Upper lobe of right lung (tissue), 1 donor: ENCODE results near the gene AIPL1. TPM values are rescaled to one million over a fixed set of nuclear protein-coding genes. Genes with fewer than 3 reads are reported as not detected.

ENCODE experiments used
- ATAC-seq: fragments of 200-7000 bp; cut with Tn5 transposase; one replicate; pipeline ENCODE4 v1.9.1; 2020; ENCODE audit warnings: mild to moderate bottlenecking, moderate library complexity
- DNase-seq: peaks from one replicate; pipeline ENCODE4 v3.0.0-alpha.2; 2020
- H3K27ac ChIP-seq: fragments of 200-600 bp; one replicate; pipeline ENCODE4 v1.8.0; 2022
- H3K27me3 ChIP-seq: fragments of 200-600 bp; one replicate; pipeline ENCODE4 v1.8.0; 2022; ENCODE audit warnings: mild to moderate bottlenecking
- H3K36me3 ChIP-seq: fragments of 200-600 bp; one replicate; pipeline ENCODE4 v1.8.0; 2022
- H3K4me1 ChIP-seq: fragments of 200-600 bp; one replicate; pipeline ENCODE4 v1.8.0; 2022
- H3K4me3 ChIP-seq: fragments of 200-600 bp; one replicate; pipeline ENCODE4 v1.8.0; 2022; ENCODE audit warnings: mild to moderate bottlenecking
- H3K9me3 ChIP-seq: fragments of 200-600 bp; one replicate; pipeline ENCODE4 v1.8.0; 2022
- intact Hi-C: fragments of 100-400 bp; cut with DNase I; formaldehyde crosslinking; loops from one replicate; pipeline ENCODE4 v1.11.0; 2022
- total RNA-seq: library from RNA; stranded (reverse); fragmentation: NEBNext Ultra II Directional; extraction: Animal tissue kit (Norgen Biotek cat#: 25700); gene quantifications from one replicate; pipeline ENCODE4 v1.2.1, GENCODE V29; 2021
- TF ChIP-seq, protein P1 (sequence below): fragments of 200-600 bp; IDR thresholded peaks from one replicate; pipeline ENCODE4 v1.8.0; 2022; ENCODE audit warnings: antibody characterized with exemption
- donor health status: DM: no; HTN: yes; CAD: no; lungs with severe emphysema.

AIPL1 gene
- total RNA-seq, 1 donor from 2014 or later = not detected

DNA sequence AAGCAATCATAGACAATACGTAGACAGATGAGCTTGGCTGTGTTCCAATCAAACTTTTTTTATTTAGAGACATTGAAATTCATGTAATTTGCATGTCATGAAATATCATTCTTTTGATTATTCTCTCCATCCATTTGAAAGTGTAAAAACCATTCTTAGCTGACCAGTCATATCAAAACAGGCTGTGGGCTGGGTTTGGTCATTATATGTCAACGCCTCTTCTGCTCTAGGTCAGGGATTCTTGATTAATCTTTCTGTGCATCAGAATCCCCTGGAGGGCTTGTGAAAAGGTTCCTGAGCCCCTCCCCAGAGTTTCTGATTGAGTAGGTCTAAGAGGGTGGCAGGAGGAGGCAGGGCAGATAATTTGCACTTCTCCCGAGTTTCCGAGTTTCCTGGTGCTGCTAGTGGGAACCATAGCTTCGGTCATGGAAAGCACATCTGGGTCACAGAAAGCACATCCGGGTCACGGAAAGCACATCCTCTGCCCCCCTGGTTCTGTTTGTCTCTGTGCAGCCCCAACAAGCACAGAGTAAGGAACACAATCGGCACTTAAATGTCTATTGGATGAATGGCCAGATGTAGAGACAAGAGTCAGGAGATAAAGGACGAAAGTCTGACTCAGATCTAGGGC is 25.7 kb upstream of the AIPL1 start:
- H3K27ac ChIP-seq = no peak overlapping the region
- H3K4me3 ChIP-seq = no peak overlapping the region
- DNase-seq (no peak), ATAC-seq (no peak)
- no peaks in the 10 kb centered on the region for H3K27me3 ChIP-seq
- H3K4me1 ChIP-seq = no peaks in the 10 kb centered on the region
- TF ChIP-seq, protein P1, sequence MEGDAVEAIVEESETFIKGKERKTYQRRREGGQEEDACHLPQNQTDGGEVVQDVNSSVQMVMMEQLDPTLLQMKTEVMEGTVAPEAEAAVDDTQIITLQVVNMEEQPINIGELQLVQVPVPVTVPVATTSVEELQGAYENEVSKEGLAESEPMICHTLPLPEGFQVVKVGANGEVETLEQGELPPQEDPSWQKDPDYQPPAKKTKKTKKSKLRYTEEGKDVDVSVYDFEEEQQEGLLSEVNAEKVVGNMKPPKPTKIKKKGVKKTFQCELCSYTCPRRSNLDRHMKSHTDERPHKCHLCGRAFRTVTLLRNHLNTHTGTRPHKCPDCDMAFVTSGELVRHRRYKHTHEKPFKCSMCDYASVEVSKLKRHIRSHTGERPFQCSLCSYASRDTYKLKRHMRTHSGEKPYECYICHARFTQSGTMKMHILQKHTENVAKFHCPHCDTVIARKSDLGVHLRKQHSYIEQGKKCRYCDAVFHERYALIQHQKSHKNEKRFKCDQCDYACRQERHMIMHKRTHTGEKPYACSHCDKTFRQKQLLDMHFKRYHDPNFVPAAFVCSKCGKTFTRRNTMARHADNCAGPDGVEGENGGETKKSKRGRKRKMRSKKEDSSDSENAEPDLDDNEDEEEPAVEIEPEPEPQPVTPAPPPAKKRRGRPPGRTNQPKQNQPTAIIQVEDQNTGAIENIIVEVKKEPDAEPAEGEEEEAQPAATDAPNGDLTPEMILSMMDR = no peak
- H3K36me3 ChIP-seq = no peaks in the 10 kb centered on the region
- no peaks in the 10 kb centered on the region for H3K9me3 ChIP-seq
- intact Hi-C loops = no loop called here

DNA sequence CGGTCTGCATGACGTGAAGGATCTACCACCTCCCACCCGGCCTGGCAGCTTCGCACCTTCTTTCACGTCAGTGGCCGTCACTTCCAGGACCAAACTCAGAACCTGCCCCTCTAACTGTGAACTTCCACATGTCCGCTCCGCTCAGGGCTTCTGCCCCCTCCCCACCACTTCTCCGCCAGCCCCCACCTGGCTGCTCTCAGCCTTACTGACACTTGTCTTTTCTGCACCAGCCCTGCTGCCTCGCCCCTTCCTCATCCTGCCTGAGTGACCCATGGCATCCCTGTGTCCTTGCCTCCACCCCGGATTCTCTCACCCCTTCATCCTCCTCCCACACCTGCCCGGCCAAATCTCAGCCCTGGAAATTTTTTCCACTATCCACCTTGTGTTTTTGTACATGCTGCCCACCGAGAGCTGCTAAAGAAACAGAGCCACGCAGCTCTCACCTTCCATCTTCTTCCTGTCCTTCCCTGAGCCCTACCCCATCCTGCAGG is 23.6 kb upstream of the AIPL1 start:
- no peak for DNase-seq

DNA sequence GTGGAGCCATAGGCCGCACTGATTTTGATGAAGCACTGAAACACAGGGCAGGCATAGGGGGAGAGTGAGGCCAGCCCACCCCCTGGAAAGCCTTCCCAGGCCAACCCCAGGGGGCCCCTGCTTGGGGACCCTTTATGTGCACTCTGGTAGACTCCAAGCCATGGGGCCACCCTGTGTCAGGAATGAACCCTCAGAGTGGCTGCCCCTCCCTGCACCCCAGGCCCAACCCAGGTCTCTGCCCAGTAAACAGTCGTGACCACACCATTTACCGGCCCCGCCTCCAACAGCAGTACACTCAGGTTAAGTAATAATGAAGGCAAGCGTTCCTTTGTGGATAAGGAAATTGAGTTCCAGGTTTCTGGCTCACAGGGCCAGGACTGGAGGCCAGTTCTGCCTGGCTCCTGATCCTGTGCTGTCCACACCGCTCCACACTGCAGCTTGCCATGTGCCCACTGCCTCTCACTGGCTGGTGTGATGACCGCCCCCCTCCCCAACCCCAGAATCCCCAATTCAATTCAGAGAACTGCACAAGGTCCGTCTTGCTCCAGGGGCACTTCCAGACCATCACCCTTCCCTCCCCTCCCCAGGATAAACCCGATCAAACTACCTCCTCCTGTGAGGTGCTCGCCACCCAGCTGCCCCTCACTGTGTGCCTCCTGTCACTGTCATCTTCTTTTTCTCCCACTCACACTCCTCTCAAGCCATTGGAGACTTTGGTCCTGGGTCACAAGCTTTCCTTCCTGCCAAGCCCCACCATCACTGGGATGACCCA is 23.0 kb upstream of the AIPL1 start:
- H3K27ac ChIP-seq = no peak overlapping the region
- intact Hi-C loops = no loop called here
- no peak for DNase-seq
- no peaks in the 10 kb centered on the region for H3K9me3 ChIP-seq
- H3K4me3 ChIP-seq = no peak overlapping the region
- ATAC-seq = no peak
- H3K27me3 ChIP-seq = peaks cover 7% of the 10 kb centered on the region
- TF ChIP-seq, protein P1 = no peak
- no peaks in the 10 kb centered on the region for H3K4me1 ChIP-seq
- H3K36me3 ChIP-seq = no peaks in the 10 kb centered on the region

More for the DNA sequence above, 23.6 kb upstream of the AIPL1 start:
- H3K36me3 ChIP-seq = no peaks in the 10 kb centered on the region
- intact Hi-C loops = no loop called here
- H3K4me3 ChIP-seq = no peak overlapping the region
- no peaks in the 10 kb centered on the region for H3K9me3 ChIP-seq
- H3K4me1 ChIP-seq = no peaks in the 10 kb centered on the region
- peaks cover 7% of the 10 kb centered on the region for H3K27me3 ChIP-seq
- TF ChIP-seq, protein P1 = no peak
- ATAC-seq = no peak
- no peak overlapping the region for H3K27ac ChIP-seq

DNA sequence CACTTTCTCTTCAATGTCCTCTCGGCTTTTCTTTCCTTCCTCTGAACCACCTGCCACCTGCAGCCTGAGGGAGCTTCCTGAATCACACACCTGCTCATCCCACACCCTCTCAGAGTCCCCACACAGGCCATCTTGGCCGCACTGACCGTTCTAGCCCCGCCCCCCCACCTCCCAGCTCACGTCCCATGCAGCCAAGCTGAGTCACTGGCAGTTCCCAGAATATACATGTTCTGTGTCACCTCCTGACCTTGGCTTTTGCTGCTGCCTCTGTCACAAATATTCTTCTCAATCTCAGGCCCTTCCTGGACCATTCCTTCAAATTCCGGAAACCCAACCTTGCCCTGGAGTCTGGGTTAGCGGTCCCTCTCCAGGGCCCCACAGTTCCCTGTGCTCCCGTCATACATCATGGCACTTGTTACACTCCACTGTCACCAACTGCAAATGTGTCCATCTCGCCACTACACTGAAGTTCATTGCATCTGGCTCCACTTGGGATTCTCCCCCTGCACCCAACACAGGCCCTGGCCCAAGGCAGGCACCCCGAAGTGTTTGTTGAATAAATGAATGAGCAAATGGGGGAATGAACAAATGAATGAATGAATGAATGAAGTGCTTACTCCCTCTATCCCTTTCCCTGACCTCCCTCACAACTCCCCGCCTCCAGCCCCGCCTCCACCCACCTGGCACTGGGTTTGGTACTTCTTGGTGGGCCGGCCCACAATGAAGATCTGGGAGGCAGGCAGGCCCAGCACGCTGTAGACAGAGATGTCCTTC is 22.2 kb upstream of the AIPL1 start:
- no peak overlapping the region for H3K4me3 ChIP-seq
- no peak for ATAC-seq
- TF ChIP-seq, protein P1 = no peak
- no peaks in the 10 kb centered on the region for H3K9me3 ChIP-seq
- H3K27me3 ChIP-seq = peaks cover 7% of the 10 kb centered on the region
- H3K36me3 ChIP-seq = no peaks in the 10 kb centered on the region
- H3K27ac ChIP-seq = no peak overlapping the region
- intact Hi-C loops = no loop called here
- H3K4me1 ChIP-seq = no peaks in the 10 kb centered on the region
- peak; percentile 38 for DNase-seq

DNA sequence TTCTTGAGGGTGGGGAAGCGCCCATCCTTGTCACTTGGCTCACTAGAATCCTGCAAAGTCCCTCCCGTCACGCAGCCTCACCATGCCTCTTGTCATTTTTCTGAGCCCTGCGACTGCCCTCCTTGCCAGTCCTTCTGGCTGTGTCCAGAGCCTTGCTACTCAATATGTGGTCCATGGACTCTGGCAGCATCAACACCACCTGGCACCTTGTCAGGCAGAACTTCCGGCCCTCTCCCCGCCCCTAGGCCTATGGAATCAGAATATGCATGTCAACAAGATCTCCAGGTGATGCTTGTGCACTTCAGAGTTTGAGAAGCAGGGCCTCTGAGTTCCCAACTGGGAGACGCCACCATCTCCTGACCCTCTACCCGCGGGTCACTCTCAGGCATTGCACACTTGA is 21.4 kb upstream of the AIPL1 start:
- Histone ChIP-seq H3K4me3 (no peak overlapping the region), H3K4me1 (no peaks in the 10 kb centered on the region), H3K27me3 (peaks cover 7% of the 10 kb centered on the region), H3K9me3 (no peaks in the 10 kb centered on the region), H3K27ac (no peak overlapping the region), H3K36me3 (no peaks in the 10 kb centered on the region)
- DNase-seq = peak; percentile 44
- TF ChIP-seq, protein P1 = no peak
- no peak for ATAC-seq
- intact Hi-C loops = no loop called here
